Medulla oblongata (tissue), 1 donor: ENCODE results near the gene TMEM138.
"Not testable (repeated sequence)": the region's sequence is repeated elsewhere in the genome, so short reads cannot be mapped to it uniquely, and the experiment has no call there.

ENCODE experiments used
- DNase-seq: peaks from one replicate; pipeline ENCODE4 v3.0.0-alpha.2; 2015; ENCODE audit errors: extremely low spot score

The TMEM138 gene

DNA sequence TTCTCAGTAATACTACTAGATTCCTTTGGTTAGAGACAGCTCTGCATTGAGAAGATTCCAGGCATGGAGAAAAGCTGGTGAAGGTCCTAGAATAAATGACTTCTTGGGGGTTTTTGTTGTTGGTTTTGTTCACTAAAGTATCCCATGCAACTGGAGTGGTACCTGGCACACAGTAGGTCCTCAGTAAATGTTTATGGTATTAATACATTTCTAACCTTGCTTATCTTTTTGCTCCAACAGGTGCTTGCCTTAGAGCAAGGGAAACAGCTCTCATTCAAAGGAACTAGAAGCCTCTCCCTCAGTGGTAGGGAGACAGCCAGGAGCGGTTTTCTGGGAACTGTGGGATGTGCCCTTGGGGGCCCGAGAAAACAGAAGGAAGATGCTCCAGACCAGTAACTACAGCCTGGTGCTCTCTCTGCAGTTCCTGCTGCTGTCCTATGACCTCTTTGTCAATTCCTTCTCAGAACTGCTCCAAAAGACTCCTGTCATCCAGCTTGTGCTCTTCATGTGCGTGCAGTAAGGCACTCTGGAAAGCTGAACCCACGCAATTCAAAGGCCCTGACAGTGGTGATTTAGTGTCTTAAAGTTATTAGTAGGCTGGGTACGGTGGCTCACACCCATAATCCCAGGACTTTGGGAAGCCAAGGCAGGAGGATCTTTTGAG lies 2.0 kb downstream of the TMEM138 start:
- DNase-seq: no peak

DNA sequence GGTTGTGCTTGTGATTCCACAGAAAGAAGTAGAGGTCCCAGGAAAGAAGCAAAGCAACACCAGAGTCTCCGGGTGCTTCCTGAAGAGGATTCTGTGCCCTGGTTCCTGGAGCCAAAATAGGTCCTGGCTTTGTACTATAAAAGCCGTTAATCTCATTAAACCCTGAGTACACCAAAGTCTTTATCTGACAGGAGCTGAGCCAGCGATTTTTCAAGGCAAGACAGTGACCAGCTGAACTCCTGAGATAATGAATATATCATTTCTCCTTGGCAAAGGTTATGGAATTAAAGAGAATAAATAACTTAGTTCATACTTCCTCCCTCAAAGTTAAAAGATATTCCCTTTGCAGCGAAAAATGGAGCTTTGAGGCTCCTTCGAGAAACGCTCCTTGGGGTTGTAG lies 5.2 kb downstream of the TMEM138 start:
- DNase-seq: no peak

DNA sequence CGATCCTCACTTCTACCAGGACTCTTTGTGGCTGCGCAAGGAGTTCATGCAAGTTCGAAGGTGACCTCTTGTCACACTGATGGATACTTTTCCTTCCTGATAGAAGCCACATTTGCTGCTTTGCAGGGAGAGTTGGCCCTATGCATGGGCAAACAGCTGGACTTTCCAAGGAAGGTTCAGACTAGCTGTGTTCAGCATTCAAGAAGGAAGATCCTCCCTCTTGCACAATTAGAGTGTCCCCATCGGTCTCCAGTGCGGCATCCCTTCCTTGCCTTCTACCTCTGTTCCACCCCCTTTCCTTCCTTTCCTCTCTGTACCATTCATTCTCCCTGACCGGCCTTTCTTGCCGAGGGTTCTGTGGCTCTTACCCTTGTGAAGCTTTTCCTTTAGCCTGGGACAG lies 6.5 kb downstream of the TMEM138 start:
- no peak for DNase-seq

DNA sequence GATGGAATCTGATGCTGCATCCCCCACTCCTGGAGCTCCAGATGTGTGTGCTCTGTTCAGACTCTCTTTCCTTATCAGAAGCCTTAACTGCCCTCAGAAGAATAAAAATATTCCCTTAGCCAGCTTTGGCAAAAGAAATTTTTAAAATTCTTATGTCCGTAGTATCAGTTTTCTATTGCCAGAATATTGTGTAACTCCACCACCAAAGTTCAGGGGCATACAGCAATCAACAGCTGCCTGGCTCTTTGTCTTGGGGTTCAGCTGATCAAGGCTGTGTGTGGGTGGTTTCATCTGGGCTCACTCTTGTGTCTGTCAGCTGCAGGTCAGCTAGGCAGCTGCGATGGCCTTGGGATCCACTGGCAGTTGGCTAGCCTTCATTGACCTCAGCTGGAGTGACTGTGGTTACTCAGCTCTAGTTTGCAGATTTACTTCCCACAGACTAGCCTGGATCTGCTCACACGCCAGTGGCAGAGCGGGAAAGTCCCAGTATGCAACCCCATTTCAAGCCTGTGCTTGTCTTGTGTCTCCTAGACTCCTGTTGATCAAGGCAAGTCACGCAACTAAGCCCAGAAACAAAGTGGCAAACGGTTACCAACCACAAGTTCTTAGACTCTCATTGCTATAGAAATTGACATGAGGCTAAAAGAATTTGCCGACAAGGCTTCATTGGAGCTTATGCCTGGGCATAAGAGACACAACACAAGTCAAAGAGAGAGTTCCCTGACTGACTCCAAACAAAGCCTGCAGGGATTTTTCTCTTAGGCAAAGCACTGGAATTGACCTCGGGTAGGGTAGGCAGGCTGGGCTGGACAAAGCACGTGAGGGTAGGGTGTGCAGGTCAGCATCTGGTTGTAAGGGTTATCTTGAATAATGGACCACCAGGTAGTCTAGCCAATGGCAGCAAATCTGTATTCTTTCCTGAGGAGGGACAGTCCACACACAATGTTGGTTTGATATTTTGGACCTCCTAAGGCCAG lies 7.5 kb downstream of the TMEM138 start:
- DNase-seq: peak; percentile 74

DNA sequence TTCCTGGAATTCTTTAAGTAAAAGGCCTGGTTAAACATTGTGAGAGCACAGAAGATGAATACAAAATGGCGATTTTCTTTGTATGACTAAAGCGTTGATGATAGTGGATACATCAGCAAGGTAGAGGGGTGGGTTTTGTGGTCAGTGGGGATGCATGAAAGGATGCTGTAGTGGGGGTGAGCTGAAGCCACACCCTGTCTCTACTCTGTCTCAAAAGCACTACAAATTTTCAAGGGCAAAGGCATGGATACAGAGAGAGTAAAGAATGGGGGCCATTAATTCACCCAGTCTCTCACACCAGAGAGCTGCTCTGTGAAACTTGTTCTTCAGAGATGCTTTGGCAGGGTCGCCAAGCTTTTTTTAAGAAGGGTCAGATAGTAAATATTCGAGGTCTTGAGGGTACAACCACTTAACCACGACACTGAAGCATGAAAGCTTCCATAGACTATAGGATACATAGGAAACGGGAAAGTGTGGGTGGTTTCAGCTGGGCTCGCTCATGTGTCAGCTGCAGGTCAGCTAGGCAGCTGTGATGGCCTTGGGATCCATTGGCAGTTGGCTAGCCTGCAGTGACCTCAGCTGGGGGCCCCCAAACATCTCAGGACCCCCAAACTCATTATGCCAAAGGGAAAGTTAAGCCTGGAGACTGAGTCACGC lies 8.3 kb downstream of the TMEM138 start:
- no peak for DNase-seq

- DNase-seq: no peak
These were observed 10.7 kb downstream of the TMEM138 start for GRCh38 chr11:61372659-61373420.

GRCh38 chr11:61375761-61376108 lies 13.6 kb downstream of the TMEM138 start:
- no peak for DNase-seq

GRCh38 chr11:61377461-61378160 lies 15.4 kb downstream of the TMEM138 start:
- no peak for DNase-seq

GRCh38 chr11:61378713-61379313 lies 16.6 kb downstream of the TMEM138 start:
- DNase-seq: peak; percentile 41

DNA sequence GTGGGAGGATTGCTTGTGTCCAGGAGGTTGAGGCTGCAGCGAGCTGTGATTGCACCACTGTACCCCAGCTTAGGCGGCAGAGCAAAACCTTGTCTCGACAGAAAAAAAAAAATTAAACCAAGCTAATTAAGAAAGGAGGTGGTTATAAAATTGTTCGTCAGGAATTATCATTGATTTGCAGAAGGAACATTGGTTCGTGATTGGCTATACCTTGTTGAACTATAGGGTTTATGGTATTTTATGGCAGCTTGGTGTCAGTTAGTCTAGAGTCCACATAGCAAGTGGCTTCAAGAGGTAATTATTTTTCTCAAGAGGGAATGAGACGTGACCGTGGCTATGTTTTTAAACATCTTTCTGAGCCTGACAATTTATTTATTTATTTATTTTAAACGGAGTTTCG lies 18.7 kb downstream of the TMEM138 start:
- DNase-seq: no peak

DNA sequence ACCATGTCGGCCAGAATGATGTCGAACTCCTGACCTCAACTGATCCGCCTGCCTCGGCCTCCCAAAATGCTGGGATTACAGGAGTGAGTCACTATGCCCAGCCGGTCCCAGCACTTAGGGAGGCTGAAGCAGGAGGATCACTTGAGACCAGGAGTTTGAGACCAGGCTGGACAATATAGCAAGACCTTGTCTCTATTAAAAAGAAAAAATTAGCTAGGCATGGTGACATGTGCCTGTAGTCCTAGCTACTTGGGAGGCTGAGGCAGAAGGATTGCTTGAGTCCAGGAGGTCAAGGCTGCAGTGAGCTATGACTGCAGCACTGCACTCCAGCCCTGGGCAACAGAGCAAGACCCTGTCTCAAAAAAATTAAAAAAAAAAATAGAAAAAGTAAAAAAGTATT lies 21.7 kb downstream of the TMEM138 start:
- DNase-seq: not testable (repeated sequence)

DNA sequence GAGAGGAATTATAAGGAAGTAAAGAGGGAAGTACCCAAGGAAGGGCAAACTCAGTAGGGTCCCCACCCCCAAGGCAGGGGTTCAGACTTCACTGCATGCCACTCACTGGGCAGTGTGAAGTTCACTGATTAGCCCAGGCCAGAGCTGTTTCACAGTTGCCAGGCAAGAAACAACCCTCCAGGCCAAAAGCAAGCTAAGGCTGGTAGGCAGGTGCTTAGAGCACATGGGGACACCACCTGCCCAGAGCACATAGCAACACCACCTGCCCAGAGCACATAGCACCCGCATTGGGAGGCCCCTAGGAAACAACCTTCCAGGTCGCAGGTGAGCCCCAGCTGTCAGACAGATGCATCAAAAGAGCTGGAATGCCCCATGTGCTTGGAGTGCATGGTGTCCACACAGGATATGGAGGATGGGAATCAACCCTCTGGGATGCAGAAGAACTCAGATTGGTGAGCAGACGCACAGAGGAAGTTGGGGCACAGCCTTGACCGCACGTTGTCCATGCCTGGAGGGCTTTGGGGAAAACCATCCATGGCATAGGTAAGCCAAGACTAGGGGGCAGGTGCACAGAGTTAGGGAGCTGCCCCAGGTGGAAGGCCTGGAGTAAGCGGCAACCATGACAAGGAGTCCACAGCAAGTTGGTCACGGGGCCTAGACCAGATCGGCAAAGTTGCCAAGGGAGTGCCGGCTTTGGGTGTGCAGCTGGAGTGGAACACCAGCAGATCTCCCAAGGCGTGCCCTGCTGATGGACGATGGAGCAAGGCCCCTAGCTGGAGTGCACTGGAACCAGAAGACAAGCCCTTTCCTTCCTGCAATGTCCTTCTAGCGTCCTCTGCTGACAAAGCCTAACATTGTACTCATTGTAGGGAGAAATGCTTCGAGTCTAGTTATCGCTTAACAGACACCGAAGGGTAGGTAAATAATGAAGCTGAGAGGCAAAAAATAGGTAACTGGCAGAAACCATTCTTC lies 22.4 kb downstream of the TMEM138 start:
- no peak for DNase-seq

- no peak for DNase-seq
These were observed 28.0 kb downstream of the TMEM138 start for GRCh38 chr11:61390161-61390560.

DNA sequence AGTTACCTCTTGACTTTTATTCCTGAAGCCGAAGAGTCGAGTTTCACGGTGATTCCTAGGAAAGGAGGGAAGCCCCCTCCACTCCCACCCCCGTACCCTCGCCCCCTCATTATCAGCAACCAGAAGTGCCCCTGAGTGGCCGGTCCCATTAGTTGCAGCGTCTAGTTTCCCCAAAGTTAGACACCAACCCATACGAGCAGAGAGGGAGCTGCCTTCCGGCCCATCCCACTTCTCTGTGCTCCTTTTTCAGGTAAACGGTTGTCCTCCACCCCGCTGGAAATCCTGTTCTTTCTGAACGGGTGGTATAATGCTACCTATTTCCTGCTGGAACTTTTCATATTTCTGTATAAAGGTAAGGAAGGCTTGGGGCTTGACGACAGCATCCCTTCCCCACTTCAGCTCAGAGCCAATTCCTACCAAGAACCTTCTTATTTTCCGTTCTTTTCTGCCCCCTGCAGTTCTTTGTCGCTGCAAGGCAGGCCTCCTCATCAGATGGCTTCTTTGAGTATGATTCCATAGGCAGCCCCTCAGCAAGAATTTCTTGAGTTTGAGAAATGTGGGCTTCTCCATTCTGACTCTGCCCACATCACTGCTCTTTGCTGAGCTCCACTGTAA lies 30.9 kb downstream of the TMEM138 start:
- DNase-seq: no peak

DNA sequence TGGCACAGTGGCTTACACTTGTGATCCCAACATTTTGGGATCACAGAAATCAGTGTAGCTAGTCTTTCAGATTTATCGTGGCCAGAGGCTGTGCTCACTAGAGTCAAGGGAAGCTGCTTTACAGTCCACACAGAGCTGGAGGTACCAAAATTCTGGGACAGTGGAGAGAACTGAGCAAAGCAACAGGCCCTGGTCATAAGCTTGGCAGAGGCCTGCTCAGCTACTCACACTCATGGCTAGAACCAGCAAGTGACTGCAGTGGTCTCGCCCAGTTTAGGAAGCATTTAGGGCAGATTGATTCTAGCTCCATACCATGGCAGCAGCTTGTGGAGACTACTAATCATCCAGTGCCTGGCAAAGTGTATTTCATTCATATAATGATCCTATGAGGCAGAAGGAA lies 39.0 kb downstream of the TMEM138 start:
- DNase-seq: no peak

- DNase-seq: no peak
These were observed 39.4 kb downstream of the TMEM138 start for GRCh38 chr11:61401573-61401972.

GRCh38 chr11:61403658-61404057 lies 41.5 kb downstream of the TMEM138 start:
- no peak for DNase-seq

DNA sequence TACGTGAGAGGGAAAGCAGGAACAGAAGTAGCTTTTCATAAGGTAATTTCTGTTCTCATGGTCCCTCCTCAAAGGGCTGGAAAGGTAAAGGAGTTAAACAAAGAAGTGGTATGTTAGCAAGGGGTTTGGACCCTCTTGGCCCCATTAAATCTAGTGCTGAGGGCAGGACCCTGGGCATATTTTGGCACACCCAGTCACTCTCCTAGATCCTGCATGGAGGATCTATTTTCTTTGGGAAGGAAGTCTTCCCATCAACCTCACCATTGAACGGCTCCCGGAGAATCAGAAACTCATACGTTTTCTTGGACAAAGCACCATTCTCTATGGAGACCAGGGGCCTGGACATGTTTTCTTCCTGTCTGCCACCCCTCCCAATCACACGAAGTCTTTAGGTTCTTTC lies 41.9 kb downstream of the TMEM138 start:
- no peak for DNase-seq

DNA sequence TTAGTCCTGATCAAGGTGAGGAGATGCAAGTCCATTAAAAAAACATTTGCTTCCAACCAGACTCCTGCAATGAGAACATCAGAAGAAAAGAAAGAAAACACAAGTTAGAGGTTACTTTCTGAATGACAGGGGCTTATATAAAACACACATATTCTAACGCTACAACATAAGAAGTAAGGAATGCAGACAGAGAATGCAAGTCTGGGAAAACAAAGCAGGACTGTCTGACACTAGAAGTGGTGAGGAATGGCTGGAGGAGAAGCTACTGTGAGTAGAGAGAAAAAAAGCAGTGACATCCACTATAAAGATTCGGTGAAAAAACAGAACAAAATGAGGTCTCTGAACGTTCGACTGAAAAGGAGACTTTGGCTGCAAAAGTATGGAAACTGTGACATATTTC lies 42.5 kb downstream of the TMEM138 start:
- no peak for DNase-seq
